ENCODE measurements around the gene HTR4. TPM values are rescaled to one million over a fixed set of nuclear protein-coding genes. Genes with fewer than 3 reads are reported as not detected.

Gene HTR4, protein sequence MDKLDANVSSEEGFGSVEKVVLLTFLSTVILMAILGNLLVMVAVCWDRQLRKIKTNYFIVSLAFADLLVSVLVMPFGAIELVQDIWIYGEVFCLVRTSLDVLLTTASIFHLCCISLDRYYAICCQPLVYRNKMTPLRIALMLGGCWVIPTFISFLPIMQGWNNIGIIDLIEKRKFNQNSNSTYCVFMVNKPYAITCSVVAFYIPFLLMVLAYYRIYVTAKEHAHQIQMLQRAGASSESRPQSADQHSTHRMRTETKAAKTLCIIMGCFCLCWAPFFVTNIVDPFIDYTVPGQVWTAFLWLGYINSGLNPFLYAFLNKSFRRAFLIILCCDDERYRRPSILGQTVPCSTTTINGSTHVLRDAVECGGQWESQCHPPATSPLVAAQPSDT
- total RNA-seq (not detected in 2 replicates), polyA plus RNA-seq (not detected in 2 replicates), polyA minus RNA-seq (not detected in 2 replicates), Bru-seq, nascent RNA (percentile 8 among the genes with signal in this experiment), BruChase-seq, experiment 1, labeled RNA remaining after a 6-hour chase (percentile 4 among the genes with signal in this experiment), BruChase-seq, experiment 2, labeled RNA remaining after a 2-hour chase (percentile 2 among the genes with signal in this experiment)
- polyA plus RNA-seq (2011; cell fraction: cytosol; rRNA removed): not detected in 2 replicates
- polyA plus RNA-seq (2011; cell fraction: nucleus; rRNA removed): not detected in 2 replicates
- not detected in 2 replicates for polyA plus RNA-seq (2012)
- not detected for polyA minus RNA-seq (2011; cell fraction: cytosol; rRNA and poly(A)+ RNA removed)
- not detected in 2 replicates for polyA minus RNA-seq (2011; cell fraction: nucleus; rRNA and poly(A)+ RNA removed)
- long read RNA-seq: 0 reads

DNA sequence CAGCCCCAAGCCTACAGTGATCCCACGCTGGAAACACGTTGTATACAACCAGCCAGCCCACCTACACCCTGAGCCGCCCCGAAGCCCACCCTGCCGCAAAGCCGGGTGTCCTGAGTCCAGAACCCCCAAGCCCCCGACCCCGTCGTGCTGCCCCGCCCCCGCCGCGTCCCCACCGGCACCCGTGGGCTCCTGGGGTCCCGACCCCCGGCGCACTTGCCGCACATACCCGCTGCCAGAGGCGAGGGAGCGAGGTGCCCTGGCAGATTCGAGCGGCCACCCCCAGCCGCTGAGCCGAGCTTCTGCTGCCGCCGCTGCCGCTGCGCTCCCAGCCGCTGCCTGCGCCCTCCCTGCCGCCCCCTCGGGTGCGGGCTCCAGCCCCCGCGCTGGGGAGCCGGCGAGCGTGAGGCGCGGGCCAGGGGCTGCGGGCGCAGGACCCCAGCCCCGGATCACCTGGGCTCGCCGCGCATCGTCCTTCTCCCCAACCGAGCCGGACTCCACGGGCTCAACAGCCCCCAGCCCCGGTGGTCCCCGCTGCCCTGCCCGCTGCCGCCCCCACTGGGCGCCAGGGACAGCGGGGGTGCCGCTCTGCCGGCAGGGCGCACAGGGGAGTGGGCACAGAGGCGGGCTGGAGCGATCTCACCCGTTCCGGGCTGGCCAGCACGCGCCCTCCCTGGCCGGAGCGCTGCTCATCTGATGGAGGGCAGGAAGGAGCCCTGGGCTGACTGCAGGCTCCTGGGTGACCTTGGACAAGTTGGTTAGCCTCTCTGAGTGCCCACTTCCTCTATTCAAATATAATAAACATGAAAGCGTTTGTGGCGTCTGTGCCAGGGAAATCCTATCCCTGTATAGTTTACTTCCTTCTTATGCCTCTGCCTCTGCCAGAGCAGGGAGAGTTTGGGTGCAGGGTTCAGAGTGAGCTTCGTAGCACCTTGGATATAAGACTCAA, at the start of gene HTR4:
Gene HTR4, minus strand, starts transcription at position 692 of the 946 bp plus-strand sequence. CDS start 17,513 bp downstream, outside the sequence.
- Histone ChIP-seq H3K27me3 (ENCODE audit: control insufficient read depth in 2 of 2, insufficient read depth in 2 of 2, low read length in 2 of 2) (peaks cover 42 to 50% of the 10 kb centered on the region in 2 experiments), H3K4me3 (replicated peaks in 1 of 3; ENCODE audit: insufficient read depth in 1 of 3, low read depth in 1 of 3, low read length in 3 of 3) (no peak within 1 kb of the TSS), H2AFZ (ENCODE audit: low read depth, low read length) (no peak within 1 kb of the TSS), H3K27ac (ENCODE audit: insufficient read depth, low read depth, low read length) (no peak within 1 kb of the TSS), H3K9ac (replicated peaks; ENCODE audit: extremely low read depth, insufficient read depth, low read length) (no peak within 1 kb of the TSS), H3K4me1 (ENCODE audit: control insufficient read depth, extremely low read depth, insufficient read depth, low read length) (no peaks in the 10 kb centered on the region), H3K9me1 (replicated peaks; ENCODE audit: control insufficient read depth, extremely low read depth, insufficient read depth, low read length) (no peaks in the 10 kb centered on the region), H4K20me1 (replicated peaks; ENCODE audit: control insufficient read depth, extremely low read depth, insufficient read depth, low read length) (peaks cover 2% of the 10 kb centered on the region), H3K79me2 (ENCODE audit: control insufficient read depth, insufficient read depth, low read length) (no peaks in the 10 kb centered on the region), H3K4me2 (ENCODE audit: insufficient read depth, low read length) (no peak within 1 kb of the TSS), H3K9me3 (replicated peaks; ENCODE audit: control insufficient read depth, insufficient read depth, low read length) (no peaks in the 10 kb centered on the region), H3K36me3 (ENCODE audit: control insufficient read depth in 2 of 2, extremely low read depth in 1 of 2, insufficient read depth in 2 of 2, low read length in 2 of 2) (no peaks in the 10 kb centered on the region)
- TF ChIP-seq EZH2 (IDR thresholded peaks at IDR 0.05; ENCODE audit: borderline replicate concordance, low read depth, low read length, severe bottlenecking) (peak; percentile 64), MAX (IDR thresholded peaks at IDR 0.05; ENCODE audit: insufficient read depth, insufficient read length) (no peak)
- ChIA-PET POLR2A (no interaction called here), CTCF (no interaction called here)
- no TSS peak for BruUV-seq (replicated peaks)
- FAIRE-seq (no peak), DNase-seq (ENCODE audit: low read depth, low spot score) (no peak)
- intact Hi-C loops (cut with micrococcal nuclease) (no loop called here), dilution Hi-C loops (cut with MboI; ENCODE audit: extremely low pct_ligation_motif_present, low sequenced_read_pairs) (no loop called here)
